Islet precursor cell (in vitro differentiated cells): ENCODE results near the gene RAB27B.
"Not testable (repeated sequence)": the region's sequence is repeated elsewhere in the genome, so short reads cannot be mapped to it uniquely, and the experiment has no call there.

Experiments used
- DNase-seq: peaks from one replicate; pipeline ENCODE4 v3.0.0-alpha.2; 2018

The RAB27B gene, protein sequence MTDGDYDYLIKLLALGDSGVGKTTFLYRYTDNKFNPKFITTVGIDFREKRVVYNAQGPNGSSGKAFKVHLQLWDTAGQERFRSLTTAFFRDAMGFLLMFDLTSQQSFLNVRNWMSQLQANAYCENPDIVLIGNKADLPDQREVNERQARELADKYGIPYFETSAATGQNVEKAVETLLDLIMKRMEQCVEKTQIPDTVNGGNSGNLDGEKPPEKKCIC

DNA sequence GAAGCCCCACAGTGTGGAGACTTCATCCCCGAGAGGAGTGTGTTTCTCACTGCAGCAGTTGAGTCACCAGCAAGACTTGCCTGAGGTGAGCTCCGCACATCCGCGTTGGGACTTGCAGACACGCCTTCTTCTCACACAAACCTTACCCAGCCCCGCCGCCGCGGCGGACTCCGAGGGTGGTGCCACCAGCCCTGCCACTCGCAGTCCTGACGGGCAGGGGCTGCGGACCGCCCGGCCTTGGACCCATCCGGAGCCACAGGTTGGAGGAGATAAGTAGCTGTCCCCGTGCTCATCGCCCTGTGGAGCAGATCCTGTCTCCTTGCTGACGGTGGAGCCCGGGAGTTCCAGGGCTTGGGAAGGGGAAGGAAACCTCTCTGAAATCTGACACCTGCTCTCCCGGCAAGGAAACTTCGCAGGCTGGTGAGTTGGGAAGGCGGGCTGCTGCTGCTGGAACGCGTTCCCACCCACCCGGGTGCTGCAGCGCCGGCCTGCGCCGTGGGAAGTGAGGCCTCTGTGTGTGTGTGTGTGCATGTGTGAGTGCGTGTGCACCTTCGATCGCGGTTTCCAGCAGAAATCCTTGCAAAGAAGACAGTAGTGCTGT, at the start of gene RAB27B:
RAB27B (plus strand) TSS at position 197 of the 601 bp plus-strand sequence. CDS start 49,109 bp downstream, outside the sequence.
- DNase-seq: peak; percentile 96

- DNase-seq: no peak
These were observed 47.9 kb upstream of the RAB27B start for GRCh38 chr18:54780285-54780861.

DNA sequence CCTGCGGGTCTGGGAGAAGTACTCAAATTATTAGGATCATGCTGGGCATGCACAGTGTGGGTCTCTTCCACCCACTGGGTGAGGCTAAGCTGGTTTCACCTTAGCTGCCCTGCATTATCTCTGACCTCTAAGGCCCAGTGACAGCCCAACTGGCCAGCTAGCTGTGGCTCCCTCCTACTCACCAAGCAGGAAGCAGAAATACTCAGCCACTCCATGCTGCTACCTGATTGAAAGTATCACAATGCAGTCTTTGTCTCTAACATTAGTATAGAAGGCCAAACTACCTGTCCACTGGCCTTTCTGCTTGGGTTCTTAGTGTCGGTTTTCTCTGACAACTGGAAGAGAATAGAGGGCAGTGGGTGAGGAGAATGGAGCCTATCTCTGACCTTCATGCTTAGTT, 47.3 kb upstream of the RAB27B start:
- DNase-seq: no peak

GRCh38 chr18:54783139-54783538, 45.1 kb upstream of the RAB27B start:
- DNase-seq: no peak

- DNase-seq: no peak
These were observed 42.1 kb upstream of the RAB27B start for GRCh38 chr18:54786206-54786605.

DNA sequence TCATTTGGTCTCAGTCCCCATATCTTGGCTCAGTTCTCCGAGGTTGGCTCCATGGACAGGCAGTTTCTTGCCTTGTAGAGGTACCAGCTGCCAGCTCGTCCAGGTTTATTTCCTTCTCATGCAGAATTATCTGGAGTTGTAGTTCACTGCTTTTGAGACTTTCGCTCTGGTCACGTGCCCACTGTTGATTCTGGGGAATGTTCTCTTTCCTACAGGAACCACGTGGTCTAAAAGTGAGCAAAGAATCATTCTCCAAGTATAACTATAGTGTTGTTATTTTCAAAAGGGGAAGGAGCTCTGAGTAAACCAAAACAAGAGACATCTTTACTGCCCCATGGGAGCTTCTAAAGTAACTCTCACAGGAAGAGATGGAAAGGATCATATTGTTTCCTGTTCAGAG, 41.2 kb upstream of the RAB27B start:
- no peak for DNase-seq

DNA sequence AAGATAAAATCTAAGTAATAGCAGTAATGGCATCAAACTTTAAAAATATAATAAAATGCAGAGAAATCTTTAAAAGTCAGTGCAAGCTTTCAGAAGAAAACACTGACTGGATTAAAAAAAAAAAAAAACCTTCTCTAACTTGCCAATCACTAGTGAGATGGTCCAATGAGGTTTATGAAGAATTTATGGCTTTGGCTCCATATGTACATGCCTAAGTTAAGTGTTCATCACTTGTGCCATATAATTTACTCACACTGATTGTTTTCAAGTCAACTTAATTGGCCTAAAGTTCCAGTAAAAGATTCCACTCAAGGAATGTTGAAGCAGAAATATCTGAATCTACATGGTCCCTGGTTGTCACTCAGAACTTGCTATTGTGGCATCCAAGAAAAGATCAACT, 40.7 kb upstream of the RAB27B start:
- DNase-seq: no peak

GRCh38 chr18:54790109-54790508, 38.2 kb upstream of the RAB27B start:
- DNase-seq: no peak

DNA sequence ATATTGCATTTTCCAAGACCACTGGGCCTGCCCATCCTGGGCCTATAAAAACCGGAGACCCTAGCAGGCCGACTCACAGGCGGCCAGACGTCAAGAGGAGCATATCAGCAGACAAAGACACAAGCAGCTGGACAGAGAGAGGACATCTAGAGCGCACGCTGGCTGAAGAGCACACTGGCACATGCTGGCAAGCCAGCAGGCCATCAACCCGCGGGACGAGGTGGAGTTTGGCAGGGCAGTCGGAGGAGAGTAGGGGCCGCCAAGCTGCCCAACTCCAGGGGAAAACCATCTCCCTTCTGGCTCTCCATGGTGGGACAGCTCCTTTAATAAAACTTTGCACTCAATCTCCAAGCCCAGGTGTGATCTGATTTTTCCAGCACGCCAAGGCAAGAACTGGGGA, 36.6 kb upstream of the RAB27B start:
- DNase-seq: no peak

DNA sequence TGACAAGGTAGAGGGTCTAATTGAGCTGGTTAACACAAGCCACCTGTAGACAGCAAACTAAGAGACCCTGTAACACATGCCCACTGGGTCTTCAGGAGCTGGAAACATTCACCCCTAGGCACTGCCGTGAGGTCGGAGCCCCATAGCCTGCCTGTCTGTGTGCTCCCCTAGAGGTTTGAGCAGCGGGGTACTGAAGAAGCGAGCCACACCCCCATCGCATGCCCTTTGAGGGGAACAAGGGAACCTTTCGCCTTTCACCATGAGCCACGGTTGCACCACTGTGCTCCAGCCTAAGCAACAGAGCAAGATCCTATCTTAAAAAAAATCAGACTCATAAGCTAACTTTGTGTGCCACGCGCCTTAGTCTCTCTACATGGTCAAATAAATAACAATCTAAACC, 36.2 kb upstream of the RAB27B start:
- no peak for DNase-seq

GRCh38 chr18:54794823-54795222, 33.5 kb upstream of the RAB27B start:
- no peak for DNase-seq

GRCh38 chr18:54798186-54798585, 30.1 kb upstream of the RAB27B start:
- no peak for DNase-seq

GRCh38 chr18:54801374-54801773, 26.9 kb upstream of the RAB27B start:
- no peak for DNase-seq

DNA sequence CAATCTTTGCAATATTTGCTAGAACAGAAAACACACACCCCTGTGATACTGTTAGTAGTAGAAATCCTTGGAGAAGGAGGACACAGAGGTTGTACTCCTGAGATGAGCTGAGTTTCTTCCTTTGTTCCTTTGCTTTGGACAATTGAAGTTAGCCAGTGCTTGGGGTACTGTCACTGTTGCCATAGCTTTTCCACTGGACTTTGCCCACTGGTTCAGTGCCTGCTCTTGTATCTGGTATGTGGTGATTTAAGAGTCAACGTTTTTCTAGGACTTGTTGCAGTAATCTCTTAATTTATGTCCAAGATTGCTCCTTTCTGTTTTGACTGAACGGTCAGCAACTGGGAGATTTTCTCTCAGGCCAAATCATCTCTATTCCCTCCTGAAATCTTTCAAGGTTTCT, 26.1 kb upstream of the RAB27B start:
- DNase-seq: no peak

DNA sequence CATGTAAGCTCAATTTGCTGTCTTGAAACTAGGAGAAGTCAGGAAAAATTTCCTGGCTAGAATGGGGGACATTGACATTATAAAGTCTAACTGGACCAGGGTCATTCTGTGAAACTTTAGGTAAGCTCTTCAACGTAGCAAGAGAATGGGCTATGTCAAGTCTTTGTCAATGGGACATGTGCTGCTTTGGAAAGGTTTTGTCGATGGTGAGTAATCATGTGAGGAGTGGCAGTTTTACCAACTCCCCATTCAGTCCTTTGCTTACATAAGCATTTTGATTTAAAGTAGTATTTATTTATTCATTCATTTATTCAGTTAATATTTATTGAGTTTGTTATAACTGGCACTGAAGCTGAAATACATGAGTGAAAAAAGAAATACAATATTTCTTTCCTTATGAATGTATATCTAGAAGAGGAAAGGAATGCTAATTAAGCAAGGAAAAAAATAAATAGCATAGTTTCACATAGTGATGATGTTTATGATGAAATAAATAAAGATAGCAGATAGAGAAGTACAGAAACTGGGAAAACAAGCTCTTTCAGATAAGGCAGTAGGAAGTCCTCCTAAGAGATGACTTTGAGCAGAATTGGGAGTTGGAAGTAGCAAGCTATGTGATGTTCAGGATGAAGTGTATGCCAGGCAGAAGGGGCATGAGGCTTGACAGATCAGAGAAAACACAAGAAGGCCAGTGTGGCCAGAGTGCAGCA, 25.4 kb upstream of the RAB27B start:
- no peak for DNase-seq

DNA sequence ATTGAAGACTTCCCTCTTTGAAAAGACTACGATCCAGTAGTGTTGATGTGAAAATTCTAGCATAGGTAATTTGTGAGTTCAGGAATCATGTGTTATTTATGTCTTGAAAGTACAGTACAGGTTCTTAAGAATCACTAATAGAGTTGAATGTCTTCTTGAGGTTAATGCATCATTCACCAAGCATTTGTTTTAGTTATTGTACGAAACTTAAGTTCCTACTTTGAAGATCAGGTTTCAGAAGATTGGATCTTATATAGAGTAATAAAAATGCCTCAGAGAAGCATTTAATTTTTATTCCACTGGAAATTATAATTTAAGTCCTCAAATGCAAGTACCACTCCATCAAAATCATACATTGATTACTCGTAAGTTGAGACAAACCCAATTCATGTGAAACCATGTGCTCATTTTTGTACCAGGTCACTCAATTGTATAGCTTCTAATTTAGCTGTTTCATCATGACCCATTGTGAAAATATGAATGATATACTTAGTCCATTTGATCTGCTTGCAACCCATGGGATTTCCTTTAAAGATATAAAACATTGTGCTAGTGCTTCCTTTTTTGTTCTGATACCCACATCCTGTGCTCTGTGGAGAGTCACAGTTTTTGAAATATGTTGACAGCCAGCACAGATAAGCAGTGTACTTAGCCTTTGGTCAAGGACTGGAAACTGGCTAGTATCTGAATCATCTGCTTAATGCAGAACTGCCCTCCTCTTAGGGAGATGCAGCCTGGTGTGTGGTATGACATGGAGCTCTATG, 22.5 kb upstream of the RAB27B start:
- no peak for DNase-seq

- DNase-seq: no peak
These were observed 21.8 kb upstream of the RAB27B start for GRCh38 chr18:54806526-54806925.

GRCh38 chr18:54807303-54807702, 21.0 kb upstream of the RAB27B start:
- no peak for DNase-seq

DNA sequence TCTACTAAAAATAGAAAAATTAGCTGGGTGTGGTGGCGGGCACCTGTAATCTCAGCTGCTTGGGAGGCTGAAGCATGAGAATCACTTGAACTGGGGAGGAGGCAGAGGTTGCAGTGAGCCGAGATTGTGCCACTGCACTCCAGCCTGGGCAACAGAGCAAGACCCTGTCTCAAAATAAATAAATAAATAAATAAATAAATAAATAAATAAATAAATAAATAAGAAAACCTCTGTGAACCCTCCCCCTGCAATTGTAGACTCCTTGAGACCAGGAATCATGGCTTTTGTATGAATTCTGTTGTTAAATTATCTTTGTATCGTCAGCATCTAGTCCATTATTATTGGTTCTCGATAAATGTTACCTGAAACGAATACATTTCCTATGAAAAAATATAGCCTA, 17.6 kb upstream of the RAB27B start:
- not testable (repeated sequence) for DNase-seq

- DNase-seq: no peak
These were observed 15.4 kb upstream of the RAB27B start for GRCh38 chr18:54812885-54813284.

DNA sequence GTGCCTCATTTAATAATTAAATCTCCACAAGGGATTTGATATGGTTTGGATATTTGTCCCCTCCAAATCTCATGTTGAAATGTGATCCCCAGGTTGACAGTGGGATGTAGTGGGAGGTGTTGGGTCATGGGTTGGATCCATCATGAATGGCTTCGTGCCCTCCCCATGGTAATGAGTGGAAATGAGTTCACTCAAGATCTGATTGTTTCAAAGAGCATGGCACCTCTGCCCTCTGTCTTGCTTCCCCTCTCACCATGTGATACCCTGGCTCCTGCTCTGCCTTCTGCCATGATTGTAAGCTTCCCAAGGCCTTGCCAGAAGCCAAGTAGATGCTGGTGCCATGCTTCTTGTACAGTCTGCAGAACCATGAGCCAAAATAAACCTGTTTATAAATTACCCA, 15.0 kb upstream of the RAB27B start:
- DNase-seq: no peak

- no peak for DNase-seq
These were observed 14.2 kb upstream of the RAB27B start for GRCh38 chr18:54813977-54814565.

GRCh38 chr18:54815086-54815485, 13.2 kb upstream of the RAB27B start:
- DNase-seq: no peak
